ENCODE data around the gene SORL1.

SORL1 gene

GRCh38 chr11:121412711-121413415 lies 39.3 kb upstream of the SORL1 start:
- Histone ChIP-seq H3K4me1 (ENCODE audit: insufficient read depth, low read length, poor library complexity, severe bottlenecking) (peaks cover 32% of the 10 kb centered on the region), H3F3A (ENCODE audit: low read depth) (peaks cover 4% of the 10 kb centered on the region), H3K27me3 (ENCODE audit: insufficient read depth, low read length, poor library complexity, severe bottlenecking) (no peaks in the 10 kb centered on the region), H3K79me2 (ENCODE audit: insufficient read depth, low read length) (no peaks in the 10 kb centered on the region), H3K9me2 (replicated peaks; ENCODE audit: low read depth, low read length) (no peaks in the 10 kb centered on the region), H3K9me3 (ENCODE audit: insufficient read depth, low read depth, low read length) (no peaks in the 10 kb centered on the region), H4K20me1 (ENCODE audit: insufficient read depth, low read length, poor library complexity, severe bottlenecking) (no peaks in the 10 kb centered on the region), H3K9ac (ENCODE audit: low read depth, low read length, poor library complexity, severe bottlenecking) (no peak overlapping the region), H3K36me3 (ENCODE audit: insufficient read depth, low read length) (no peaks in the 10 kb centered on the region), H3K4me2 (ENCODE audit: low read depth, low read length, poor library complexity, severe bottlenecking) (no peak overlapping the region), H2AFZ (ENCODE audit: low read length) (no peak overlapping the region), H3K4me3 (ENCODE audit: low read length, poor library complexity, severe bottlenecking) (no peak overlapping the region)
- TF ChIP-seq CTCF (conservative IDR thresholded peaks at IDR 0.05; ENCODE audit: low read length), result no peak
- TF ChIP-seq EZH2phosphoT487 (IDR thresholded peaks at IDR 0.05; ENCODE audit: borderline replicate concordance), result no peak

GRCh38 chr11:121414141-121414913 lies 37.8 kb upstream of the SORL1 start:
- Histone ChIP-seq H4K20me1 (ENCODE audit: insufficient read depth, low read length, poor library complexity, severe bottlenecking) (no peaks in the 10 kb centered on the region), H3K36me3 (ENCODE audit: insufficient read depth, low read length) (no peaks in the 10 kb centered on the region), H3K79me2 (ENCODE audit: insufficient read depth, low read length) (no peaks in the 10 kb centered on the region), H3F3A (ENCODE audit: low read depth) (peaks cover 4% of the 10 kb centered on the region), H2AFZ (ENCODE audit: low read length) (no peak overlapping the region), H3K9me2 (replicated peaks; ENCODE audit: low read depth, low read length) (no peaks in the 10 kb centered on the region), H3K9me3 (ENCODE audit: insufficient read depth, low read depth, low read length) (no peaks in the 10 kb centered on the region), H3K4me1 (ENCODE audit: insufficient read depth, low read length, poor library complexity, severe bottlenecking) (peaks cover 46% of the 10 kb centered on the region), H3K27me3 (ENCODE audit: insufficient read depth, low read length, poor library complexity, severe bottlenecking) (no peaks in the 10 kb centered on the region), H3K9ac (ENCODE audit: low read depth, low read length, poor library complexity, severe bottlenecking) (no peak overlapping the region), H3K4me2 (ENCODE audit: low read depth, low read length, poor library complexity, severe bottlenecking) (no peak overlapping the region), H3K4me3 (ENCODE audit: low read length, poor library complexity, severe bottlenecking) (no peak overlapping the region)
- no peak for TF ChIP-seq EZH2phosphoT487 (IDR thresholded peaks at IDR 0.05; ENCODE audit: borderline replicate concordance)
- TF ChIP-seq CTCF (conservative IDR thresholded peaks at IDR 0.05; ENCODE audit: low read length), result no peak

- Histone ChIP-seq H3K9me2 (replicated peaks; ENCODE audit: low read depth, low read length) (no peaks in the 10 kb centered on the region), H3K4me3 (ENCODE audit: low read length, poor library complexity, severe bottlenecking) (no peak overlapping the region), H3K79me2 (ENCODE audit: insufficient read depth, low read length) (no peaks in the 10 kb centered on the region), H3K4me2 (ENCODE audit: low read depth, low read length, poor library complexity, severe bottlenecking) (no peak overlapping the region), H4K20me1 (ENCODE audit: insufficient read depth, low read length, poor library complexity, severe bottlenecking) (no peaks in the 10 kb centered on the region), H3F3A (ENCODE audit: low read depth) (peaks cover 4% of the 10 kb centered on the region), H3K9ac (ENCODE audit: low read depth, low read length, poor library complexity, severe bottlenecking) (no peak overlapping the region), H3K4me1 (ENCODE audit: insufficient read depth, low read length, poor library complexity, severe bottlenecking) (peaks cover 56% of the 10 kb centered on the region), H2AFZ (ENCODE audit: low read length) (no peak overlapping the region), H3K9me3 (ENCODE audit: insufficient read depth, low read depth, low read length) (no peaks in the 10 kb centered on the region), H3K27me3 (ENCODE audit: insufficient read depth, low read length, poor library complexity, severe bottlenecking) (no peaks in the 10 kb centered on the region), H3K36me3 (ENCODE audit: insufficient read depth, low read length) (no peaks in the 10 kb centered on the region)
- TF ChIP-seq EZH2phosphoT487 (IDR thresholded peaks at IDR 0.05; ENCODE audit: borderline replicate concordance), result no peak
- TF ChIP-seq CTCF (conservative IDR thresholded peaks at IDR 0.05; ENCODE audit: low read length), result no peak
These were observed 36.3 kb upstream of the SORL1 start for GRCh38 chr11:121415856-121416255.

All from Loucy (cell line).